Activated T-cell treated with anti-CD3 and anti-CD28 coated beads, Interleukin-2, amount 50 U/mL, for 4 hours (primary cell): ENCODE data around the gene MAML2. TPM values are rescaled to one million over a fixed set of nuclear protein-coding genes. Genes with fewer than 3 reads are reported as not detected.

Experiments used
- ATAC-seq, 2 donors: fragments of 200-7000 bp; cut with Tn5 transposase; one replicate each; pipeline ENCODE4 v1.10.0; 2021
- DNase-seq: peaks from one replicate; pipeline ENCODE4 v3.0.0-alpha.2; 2020
- H3K27me3 Mint-ChIP-seq: one replicate; pipeline ENCODE4 v1.8.0; 2021; ENCODE audit warnings: low read depth, mixed read lengths
- H3K36me3 Mint-ChIP-seq: one replicate; pipeline ENCODE4 v1.8.0; 2022; ENCODE audit warnings: mixed read lengths; ENCODE audit not compliant: insufficient read depth
- H3K4me1 Mint-ChIP-seq: one replicate; pipeline ENCODE4 v1.8.0; 2021; ENCODE audit warnings: low read depth, mixed read lengths
- H3K4me3 Mint-ChIP-seq: one replicate; pipeline ENCODE4 v1.8.0; 2021; ENCODE audit warnings: mild to moderate bottlenecking, moderate library complexity, mixed read lengths
- H3K9me3 Mint-ChIP-seq: one replicate; pipeline ENCODE4 v1.8.0; 2021; ENCODE audit warnings: mixed read lengths
- total RNA-seq, 3 donors: library from RNA; stranded (reverse); gene quantifications; one replicate each; pipeline ENCODE4 v1.2.1, GENCODE V29; 2021

The MAML2 gene
- total RNA-seq, 3 donors from 2014 or later, result 27.3 to 29.8 (median 29.2) TPM

GRCh38 chr11:96113193-96113681 is 229.8 kb downstream of the MAML2 start:
- Mint-ChIP-seq H3K4me3 (no peak overlapping the region), H3K27me3 (no peaks in the 10 kb centered on the region), H3K36me3 (peaks cover 43% of the 10 kb centered on the region), H3K9me3 (no peaks in the 10 kb centered on the region), H3K4me1 (peaks cover 49% of the 10 kb centered on the region)
- ATAC-seq, result no peak
- DNase-seq, result no peak

- Mint-ChIP-seq H3K27me3 (no peaks in the 10 kb centered on the region), H3K4me1 (peaks cover 49% of the 10 kb centered on the region), H3K4me3 (no peak overlapping the region), H3K9me3 (no peaks in the 10 kb centered on the region), H3K36me3 (peaks cover 44% of the 10 kb centered on the region)
- DNase-seq, result no peak
- peak; percentile 79 to 84 for ATAC-seq
Measured at GRCh38 chr11:96112192-96113128, 230.5 kb downstream of the MAML2 start.

GRCh38 chr11:96111308-96111707 is 231.7 kb downstream of the MAML2 start:
- peaks cover 43% of the 10 kb centered on the region for H3K36me3 Mint-ChIP-seq
- H3K9me3 Mint-ChIP-seq, result no peaks in the 10 kb centered on the region
- H3K4me3 Mint-ChIP-seq, result no peak overlapping the region
- ATAC-seq (no peak), DNase-seq (no peak)
- H3K4me1 Mint-ChIP-seq, result peaks cover 57% of the 10 kb centered on the region
- no peaks in the 10 kb centered on the region for H3K27me3 Mint-ChIP-seq

DNA sequence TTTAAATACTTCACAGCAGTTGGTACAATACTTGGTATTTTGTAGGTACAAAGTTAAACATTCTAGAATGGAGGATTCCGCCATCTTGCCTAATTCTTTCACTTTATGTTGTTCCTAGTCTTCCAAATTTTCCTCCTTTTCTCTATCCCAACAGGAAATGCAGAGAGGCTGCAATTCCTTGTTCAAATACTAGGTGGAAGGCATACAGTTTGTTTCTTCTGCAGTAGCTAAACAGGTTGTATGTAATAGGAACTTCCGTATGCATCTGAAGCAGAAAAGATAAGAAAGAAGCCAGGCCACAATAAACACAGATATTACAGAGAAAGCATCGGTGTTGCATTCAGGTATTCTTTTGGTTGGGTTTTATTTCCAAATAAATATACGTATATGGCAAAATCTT is 232.7 kb downstream of the MAML2 start:
- H3K4me1 Mint-ChIP-seq, result peaks cover 64% of the 10 kb centered on the region
- ATAC-seq (no peak), DNase-seq (no peak)
- no peaks in the 10 kb centered on the region for H3K27me3 Mint-ChIP-seq
- peaks cover 34% of the 10 kb centered on the region for H3K36me3 Mint-ChIP-seq
- H3K4me3 Mint-ChIP-seq, result no peak overlapping the region
- no peaks in the 10 kb centered on the region for H3K9me3 Mint-ChIP-seq

DNA sequence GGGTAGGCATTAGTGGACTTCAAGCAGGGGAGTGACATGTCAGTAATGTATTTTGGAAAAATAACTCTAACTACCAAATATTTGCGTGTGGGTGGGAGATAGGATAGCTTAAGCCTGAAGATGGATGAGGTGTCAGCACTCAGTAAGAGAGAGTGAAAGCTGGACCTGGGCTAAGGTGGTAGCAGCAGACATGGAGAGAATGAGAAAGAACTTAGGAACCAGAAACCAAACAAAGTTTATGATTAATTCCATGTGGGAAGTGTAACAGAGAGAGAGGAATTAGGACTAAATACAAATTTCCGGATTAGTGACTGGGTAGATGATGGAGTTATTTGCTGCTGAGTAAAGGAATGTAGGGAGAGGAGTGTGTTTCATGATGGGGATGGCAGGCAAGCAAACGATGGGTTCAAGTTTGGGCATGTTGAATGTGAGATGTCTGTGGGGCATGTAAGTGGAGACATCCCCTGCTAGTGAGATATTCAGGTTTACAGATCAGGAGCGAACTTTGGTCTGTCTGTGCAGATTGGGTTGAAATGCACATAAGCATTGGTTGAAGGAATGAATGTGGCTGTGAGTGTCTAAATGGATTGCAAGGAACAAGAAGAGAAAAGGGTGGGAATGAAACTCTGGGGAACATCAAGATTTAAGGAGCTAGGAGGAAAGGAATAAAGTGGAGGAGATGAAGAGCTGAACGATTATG is 233.5 kb downstream of the MAML2 start:
- peaks cover 65% of the 10 kb centered on the region for H3K4me1 Mint-ChIP-seq
- ATAC-seq, result no peak

DNA sequence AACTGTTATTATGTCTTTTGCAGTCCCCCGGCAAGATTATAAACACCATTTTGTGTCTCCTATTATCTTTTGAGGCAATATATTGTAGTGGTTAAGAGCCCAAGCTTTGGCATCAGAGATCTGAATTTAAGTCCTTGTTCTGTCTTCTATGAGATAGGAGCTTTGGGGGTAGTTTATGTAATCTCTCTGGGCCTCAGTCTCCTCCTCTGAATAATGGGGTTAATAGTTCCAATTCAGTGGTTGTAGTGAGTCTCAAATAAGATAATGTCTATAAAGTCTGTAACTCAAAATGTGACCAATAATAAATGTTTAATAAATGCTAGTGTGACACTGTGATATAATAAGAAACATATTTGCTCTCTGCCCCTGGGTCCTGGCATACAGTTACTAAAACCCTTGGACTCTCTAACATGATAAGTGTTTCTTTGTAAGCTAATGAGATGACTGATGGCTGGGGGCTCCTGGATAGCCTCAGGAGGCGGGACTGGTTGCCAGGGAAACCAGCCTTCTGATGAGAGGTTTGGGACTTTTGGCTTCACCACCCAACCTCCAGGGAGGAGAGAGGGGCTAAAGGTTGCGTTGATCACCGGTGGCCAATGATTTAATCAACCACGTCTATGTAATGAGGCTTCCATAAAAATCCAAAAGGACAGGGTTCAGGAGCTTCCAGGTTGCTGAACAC is 235.7 kb downstream of the MAML2 start:
- peaks cover 57% of the 10 kb centered on the region for H3K4me1 Mint-ChIP-seq
- no peak overlapping the region for H3K4me3 Mint-ChIP-seq
- peaks cover 32% of the 10 kb centered on the region for H3K36me3 Mint-ChIP-seq

More for the DNA sequence above, 233.5 kb downstream of the MAML2 start:
- Mint-ChIP-seq H3K4me3 (no peak overlapping the region), H3K27me3 (no peaks in the 10 kb centered on the region), H3K9me3 (no peaks in the 10 kb centered on the region), H3K36me3 (peaks cover 28% of the 10 kb centered on the region)
- DNase-seq, result no peak

DNA sequence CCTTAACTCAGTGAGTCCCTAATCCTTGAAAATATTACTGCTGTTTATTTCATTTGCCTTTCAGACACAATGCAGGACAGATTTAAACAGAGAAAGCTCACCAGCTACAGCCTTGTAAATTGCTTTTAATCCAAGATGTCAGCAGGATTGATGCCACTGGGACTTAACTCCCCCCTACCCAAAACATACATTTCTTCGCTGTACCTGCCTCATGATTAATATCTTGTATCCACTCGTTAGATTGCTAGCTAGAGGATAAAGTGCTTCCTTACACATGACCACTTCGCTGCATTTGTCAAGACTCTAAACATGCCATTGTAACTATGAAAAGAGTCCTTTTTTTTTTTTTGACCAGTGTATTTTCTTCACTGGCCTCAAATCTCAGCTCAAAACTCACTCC is 236.3 kb downstream of the MAML2 start:
- peaks cover 53% of the 10 kb centered on the region for H3K4me1 Mint-ChIP-seq
- peaks cover 3% of the 10 kb centered on the region for H3K9me3 Mint-ChIP-seq
- no peak for ATAC-seq
- H3K4me3 Mint-ChIP-seq, result no peak overlapping the region
- peaks cover 32% of the 10 kb centered on the region for H3K36me3 Mint-ChIP-seq
- no peak for DNase-seq
- no peaks in the 10 kb centered on the region for H3K27me3 Mint-ChIP-seq

More for the DNA sequence above, 235.7 kb downstream of the MAML2 start:
- Mint-ChIP-seq H3K9me3 (peaks cover 3% of the 10 kb centered on the region), H3K27me3 (no peaks in the 10 kb centered on the region)
- no peak for ATAC-seq
- no peak for DNase-seq

DNA sequence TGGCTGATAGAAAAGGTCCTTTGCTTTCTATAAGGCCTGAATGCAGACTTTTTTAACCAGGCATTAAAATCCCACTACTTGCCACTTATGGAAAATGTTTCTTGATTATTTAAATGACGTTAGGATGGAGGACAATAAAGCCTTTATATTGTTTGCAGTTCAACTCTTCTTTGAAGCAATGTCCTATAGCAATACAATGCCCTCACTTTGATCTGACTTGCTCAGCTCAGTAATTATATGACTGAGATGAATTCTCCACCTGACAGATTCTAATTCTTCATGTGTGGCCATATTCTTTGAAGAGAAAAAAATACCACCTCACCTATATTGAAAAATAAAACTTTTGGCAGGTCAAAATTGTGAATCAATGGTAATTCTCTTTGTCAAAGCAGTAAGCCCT is 237.1 kb downstream of the MAML2 start:
- Mint-ChIP-seq H3K27me3 (no peaks in the 10 kb centered on the region), H3K36me3 (peaks cover 34% of the 10 kb centered on the region), H3K9me3 (peaks cover 3% of the 10 kb centered on the region), H3K4me1 (peaks cover 50% of the 10 kb centered on the region), H3K4me3 (no peak overlapping the region)
- no peak for DNase-seq
- ATAC-seq, result no peak

DNA sequence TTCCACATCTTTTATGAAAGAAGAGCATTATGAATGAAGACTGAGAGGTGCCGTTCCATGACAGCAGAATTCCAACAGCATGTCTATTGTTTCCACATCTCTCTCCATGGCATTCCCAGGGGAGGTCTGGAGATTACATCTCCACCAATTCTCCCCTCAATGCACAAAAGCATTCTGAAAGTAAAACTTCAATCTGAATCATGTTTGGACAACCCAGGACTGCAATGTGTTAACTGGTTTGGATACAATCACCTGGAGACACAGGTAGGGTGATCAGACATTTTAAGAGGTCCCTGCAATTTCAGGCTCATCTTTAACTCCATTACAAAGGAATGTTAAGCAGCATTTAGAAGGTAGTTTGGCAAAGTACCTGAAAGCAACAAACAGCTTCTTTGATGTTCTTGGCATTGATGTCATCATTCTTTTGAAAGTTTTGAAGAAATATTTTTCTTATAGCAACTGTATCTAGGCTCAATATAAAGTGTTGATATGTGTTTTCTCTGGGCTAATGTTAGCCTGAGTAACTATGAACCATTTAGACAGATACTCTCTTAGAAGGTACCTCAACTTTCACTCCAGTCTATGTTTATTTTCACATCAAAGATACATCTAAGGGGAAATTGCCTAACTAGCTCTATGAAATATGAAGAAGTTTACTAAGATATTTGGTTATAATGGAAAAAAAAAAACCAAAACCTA is 237.6 kb downstream of the MAML2 start:
- ATAC-seq (peak; percentile 57 to 69), DNase-seq (no peak)
- peaks cover 48% of the 10 kb centered on the region for H3K4me1 Mint-ChIP-seq
- no peak overlapping the region for H3K4me3 Mint-ChIP-seq
- H3K36me3 Mint-ChIP-seq, result peaks cover 31% of the 10 kb centered on the region
- no peaks in the 10 kb centered on the region for H3K27me3 Mint-ChIP-seq
- peaks cover 3% of the 10 kb centered on the region for H3K9me3 Mint-ChIP-seq

- no peak for ATAC-seq
- Mint-ChIP-seq H3K4me1 (peaks cover 50% of the 10 kb centered on the region), H3K9me3 (peaks cover 3% of the 10 kb centered on the region), H3K4me3 (no peak overlapping the region), H3K27me3 (no peaks in the 10 kb centered on the region), H3K36me3 (peaks cover 31% of the 10 kb centered on the region)
- DNase-seq, result no peak
Measured at GRCh38 chr11:96104496-96104895, 238.5 kb downstream of the MAML2 start.

GRCh38 chr11:96103721-96104120 is 239.3 kb downstream of the MAML2 start:
- Mint-ChIP-seq H3K4me3 (no peak overlapping the region), H3K36me3 (peaks cover 31% of the 10 kb centered on the region), H3K27me3 (no peaks in the 10 kb centered on the region), H3K9me3 (peaks cover 3% of the 10 kb centered on the region), H3K4me1 (peaks cover 58% of the 10 kb centered on the region)
- no peak for DNase-seq
- no peak for ATAC-seq

DNA sequence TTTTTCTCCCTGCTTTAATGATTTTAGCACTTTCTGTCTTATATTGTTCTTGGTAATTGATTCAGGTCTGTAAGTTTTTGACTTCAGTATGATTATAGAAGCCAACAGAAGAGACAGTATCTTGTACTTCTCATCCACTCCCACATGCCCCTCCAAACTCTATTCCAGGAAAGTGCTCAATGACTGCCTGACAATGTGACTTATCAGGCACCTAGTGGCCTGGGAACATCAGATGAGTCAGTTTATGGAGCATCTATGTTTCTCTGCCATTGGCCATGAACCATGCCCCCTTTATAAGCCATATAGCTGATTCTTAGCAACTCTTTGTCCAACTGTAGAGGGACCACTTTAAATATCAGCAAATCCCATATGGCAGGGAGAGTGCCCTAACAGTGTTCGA is 239.9 kb downstream of the MAML2 start:
- Mint-ChIP-seq H3K4me3 (no peak overlapping the region), H3K4me1 (peaks cover 59% of the 10 kb centered on the region), H3K9me3 (peaks cover 3% of the 10 kb centered on the region), H3K27me3 (no peaks in the 10 kb centered on the region), H3K36me3 (peaks cover 27% of the 10 kb centered on the region)
- ATAC-seq (no peak), DNase-seq (no peak)

GRCh38 chr11:96102664-96103078 is 240.3 kb downstream of the MAML2 start:
- H3K36me3 Mint-ChIP-seq, result peaks cover 26% of the 10 kb centered on the region

GRCh38 chr11:96101146-96101545 is 241.8 kb downstream of the MAML2 start:
- Mint-ChIP-seq H3K4me3 (no peak overlapping the region), H3K36me3 (peaks cover 23% of the 10 kb centered on the region), H3K27me3 (no peaks in the 10 kb centered on the region), H3K9me3 (peaks cover 3% of the 10 kb centered on the region), H3K4me1 (peaks cover 57% of the 10 kb centered on the region)
- DNase-seq (no peak), ATAC-seq (no peak)

More at GRCh38 chr11:96102664-96103078, 240.3 kb downstream of the MAML2 start:
- no peak overlapping the region for H3K4me3 Mint-ChIP-seq
- H3K27me3 Mint-ChIP-seq, result no peaks in the 10 kb centered on the region
- H3K9me3 Mint-ChIP-seq, result peaks cover 3% of the 10 kb centered on the region
- ATAC-seq (no peak), DNase-seq (no peak)
- peaks cover 59% of the 10 kb centered on the region for H3K4me1 Mint-ChIP-seq
